Bronchial epithelial cell (primary cell): Measurements from ENCODE around the gene DNHD1. TPM values are rescaled to one million over a fixed set of nuclear protein-coding genes. Genes with fewer than 3 reads are reported as not detected.

Experiments
- DNase-seq: peaks from one replicate; pipeline ENCODE4 v3.0.0-alpha.2; 2010; ENCODE audit warnings: low read depth
- FAIRE-seq: peaks from 2 replicates; lab custom pipeline; 2011; peaks lifted over from hg19 to GRCh38; lab: Jason Lieb, UNC
- H3K27me3 ChIP-seq: 2 replicates; pipeline ENCODE4 v1.5.1; 2011; ENCODE audit warnings: low read length; ENCODE audit not compliant: control insufficient read depth, insufficient read depth
- H3K36me3 ChIP-seq: 2 replicates; pipeline ENCODE4 v1.5.1; 2011; ENCODE audit warnings: low read length; ENCODE audit not compliant: control insufficient read depth, insufficient read depth
- H3K4me3 ChIP-seq: 2 replicates; pipeline ENCODE4 v1.5.1; 2011; ENCODE audit warnings: mild to moderate bottlenecking, low read depth, low read length, control low read depth
- CTCF ChIP-seq: IDR thresholded peaks from 2 replicates; pipeline ENCODE4 v1.5.1; 2011; ENCODE audit warnings: mild to moderate bottlenecking, moderate library complexity, low read length, control low read depth, inconsistent platforms; ENCODE audit not compliant: insufficient read depth, severe bottlenecking
- total RNA-seq: library from RNA; depleted of rRNA; stranded (reverse); fragments of >200 nt; gene quantifications from 2 replicates; pipeline ENCODE4 v1.2.1, GENCODE V29; 2014

The DNHD1 gene
- total RNA-seq, 1 donor from 2014 or later, result 4.5 TPM

GRCh38 chr11:6584528-6584927 lies 87.4 kb downstream of the DNHD1 start:
- no peak for FAIRE-seq
- DNase-seq, result no peak
- no peaks in the 10 kb centered on the region for H3K27me3 ChIP-seq
- no peaks in the 10 kb centered on the region for H3K36me3 ChIP-seq
- H3K4me3 ChIP-seq, result no peak overlapping the region
- TF ChIP-seq CTCF, result no peak

- Histone ChIP-seq H3K36me3 (no peaks in the 10 kb centered on the region), H3K4me3 (no peak overlapping the region), H3K27me3 (no peaks in the 10 kb centered on the region)
- no peak for FAIRE-seq
- no peak for TF ChIP-seq CTCF
- DNase-seq, result no peak
Measured at GRCh38 chr11:6586434-6587359, 89.6 kb downstream of the DNHD1 start.

DNA sequence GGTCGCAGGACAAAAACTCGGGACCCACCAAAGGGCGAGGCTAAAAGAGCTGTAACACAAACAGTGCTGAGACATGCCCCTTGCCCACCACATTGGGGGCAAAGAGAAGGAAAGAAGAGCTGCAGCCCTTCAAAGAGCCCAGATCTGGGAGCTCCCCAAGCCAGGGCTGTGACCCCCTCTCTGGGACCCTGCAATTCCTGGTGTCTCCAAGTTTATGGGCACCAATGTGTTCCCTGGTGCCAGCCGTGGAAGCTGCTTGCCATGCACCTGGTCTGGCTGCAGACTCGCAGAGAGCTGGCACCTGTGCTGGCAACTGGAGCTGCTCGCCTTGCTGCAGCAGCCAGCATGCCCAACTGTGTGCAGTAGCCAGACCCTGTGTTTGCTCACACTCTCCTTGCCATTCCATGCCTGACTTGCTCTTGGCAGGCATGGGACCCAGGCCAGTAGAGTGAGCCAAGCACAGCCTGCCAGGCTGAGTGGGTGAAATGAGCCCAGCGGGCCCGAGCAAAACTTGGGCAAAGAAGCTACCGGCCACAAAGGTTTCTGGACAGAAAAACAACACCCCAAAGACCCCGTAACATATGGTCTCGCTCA lies 90.4 kb downstream of the DNHD1 start:
- no peak for DNase-seq
- TF ChIP-seq CTCF, result no peak
- Histone ChIP-seq H3K36me3 (peaks cover 1% of the 10 kb centered on the region), H3K4me3 (no peak overlapping the region), H3K27me3 (no peaks in the 10 kb centered on the region)
- FAIRE-seq, result no peak

GRCh38 chr11:6588018-6588417 lies 90.9 kb downstream of the DNHD1 start:
- Histone ChIP-seq H3K4me3 (no peak overlapping the region), H3K36me3 (peaks cover 3% of the 10 kb centered on the region), H3K27me3 (no peaks in the 10 kb centered on the region)
- DNase-seq, result no peak
- TF ChIP-seq CTCF, result no peak
- FAIRE-seq, result no peak

DNA sequence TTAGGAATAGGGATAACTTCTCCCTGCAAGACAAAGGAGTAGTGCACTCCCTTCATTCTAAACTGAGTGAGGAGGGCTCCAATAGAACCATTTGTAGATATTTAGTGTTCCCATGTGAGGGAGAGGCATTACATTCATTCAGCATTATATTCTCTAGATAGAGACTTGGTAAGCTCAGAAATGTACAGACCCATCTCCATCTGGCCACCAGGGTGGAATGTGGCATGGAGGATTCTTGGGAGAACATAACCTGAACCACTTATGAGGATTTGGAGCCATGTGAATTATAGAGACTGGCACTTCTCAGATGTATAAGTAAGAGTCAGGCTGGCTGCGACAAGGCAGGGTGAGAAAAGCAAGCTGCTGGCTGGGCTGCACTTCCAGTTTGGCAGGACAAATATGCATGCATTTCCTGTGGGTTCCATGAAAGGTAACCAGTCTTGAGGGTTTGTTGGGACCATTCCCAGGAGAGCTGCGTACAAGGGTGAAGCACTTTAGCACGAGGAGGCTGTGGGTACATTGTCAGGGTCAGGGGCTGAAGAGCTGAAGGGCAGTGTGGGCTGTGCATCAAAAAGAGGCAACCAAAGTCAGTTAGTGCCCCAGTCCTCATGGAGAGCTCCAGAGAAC lies 97.2 kb downstream of the DNHD1 start:
- H3K4me3 ChIP-seq, result no peak overlapping the region
- TF ChIP-seq CTCF, result no peak
- H3K27me3 ChIP-seq, result no peaks in the 10 kb centered on the region
- DNase-seq, result no peak
- H3K36me3 ChIP-seq, result peaks cover 5% of the 10 kb centered on the region
- FAIRE-seq, result no peak
